Measurements from ENCODE around the gene GRIK2.

The GRIK2 gene

GRCh38 chr6:101682937-101683336, 289.4 kb downstream of the GRIK2 start:
- H3K4me3 ChIP-seq (ENCODE audit: low read length) = no peak overlapping the region
- TF ChIP-seq, protein P1, sequence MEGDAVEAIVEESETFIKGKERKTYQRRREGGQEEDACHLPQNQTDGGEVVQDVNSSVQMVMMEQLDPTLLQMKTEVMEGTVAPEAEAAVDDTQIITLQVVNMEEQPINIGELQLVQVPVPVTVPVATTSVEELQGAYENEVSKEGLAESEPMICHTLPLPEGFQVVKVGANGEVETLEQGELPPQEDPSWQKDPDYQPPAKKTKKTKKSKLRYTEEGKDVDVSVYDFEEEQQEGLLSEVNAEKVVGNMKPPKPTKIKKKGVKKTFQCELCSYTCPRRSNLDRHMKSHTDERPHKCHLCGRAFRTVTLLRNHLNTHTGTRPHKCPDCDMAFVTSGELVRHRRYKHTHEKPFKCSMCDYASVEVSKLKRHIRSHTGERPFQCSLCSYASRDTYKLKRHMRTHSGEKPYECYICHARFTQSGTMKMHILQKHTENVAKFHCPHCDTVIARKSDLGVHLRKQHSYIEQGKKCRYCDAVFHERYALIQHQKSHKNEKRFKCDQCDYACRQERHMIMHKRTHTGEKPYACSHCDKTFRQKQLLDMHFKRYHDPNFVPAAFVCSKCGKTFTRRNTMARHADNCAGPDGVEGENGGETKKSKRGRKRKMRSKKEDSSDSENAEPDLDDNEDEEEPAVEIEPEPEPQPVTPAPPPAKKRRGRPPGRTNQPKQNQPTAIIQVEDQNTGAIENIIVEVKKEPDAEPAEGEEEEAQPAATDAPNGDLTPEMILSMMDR (conservative IDR thresholded peaks at IDR 0.05; ENCODE audit: low read depth, low read length) = no peak
- no peak for DNase-seq (ENCODE audit: low read depth)

GRCh38 chr6:101683884-101684283, 290.4 kb downstream of the GRIK2 start:
- H3K4me3 ChIP-seq (ENCODE audit: low read length) = no peak overlapping the region
- TF ChIP-seq, protein P1 (conservative IDR thresholded peaks at IDR 0.05; ENCODE audit: low read depth, low read length) = no peak
- DNase-seq (ENCODE audit: low read depth) = no peak

- TF ChIP-seq, protein P1 (conservative IDR thresholded peaks at IDR 0.05; ENCODE audit: low read depth, low read length) = no peak
- no peak for DNase-seq (ENCODE audit: low read depth)
- no peak overlapping the region for H3K4me3 ChIP-seq (ENCODE audit: low read length)
Observed at GRCh38 chr6:101686653-101687052, 293.1 kb downstream of the GRIK2 start.

DNA sequence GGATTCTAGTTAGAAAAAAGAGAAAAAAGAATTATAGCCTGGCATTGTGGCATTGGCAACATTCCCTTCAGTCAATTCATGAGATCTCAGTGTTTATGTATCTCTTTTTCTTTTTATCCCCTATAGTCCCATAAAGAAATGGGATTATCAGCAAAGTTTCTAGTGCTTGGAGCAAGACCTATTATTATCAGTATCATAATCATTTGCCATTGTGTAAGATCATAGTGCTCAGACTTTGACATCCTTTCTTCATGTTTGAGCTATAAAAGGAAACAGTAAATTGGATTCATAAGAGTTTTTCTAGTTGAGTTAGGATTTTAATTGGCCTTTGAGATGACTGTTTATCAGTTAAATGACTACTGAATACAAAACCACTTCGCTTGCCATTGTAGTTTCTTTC, 295.6 kb downstream of the GRIK2 start:
- H3K4me3 ChIP-seq (ENCODE audit: low read length) = no peak overlapping the region
- DNase-seq (ENCODE audit: low read depth) = no peak
- TF ChIP-seq, protein P1 (conservative IDR thresholded peaks at IDR 0.05; ENCODE audit: low read depth, low read length) = no peak

GRCh38 chr6:101689695-101690094, 296.2 kb downstream of the GRIK2 start:
- H3K4me3 ChIP-seq (ENCODE audit: low read length) = no peak overlapping the region
- TF ChIP-seq, protein P1 (conservative IDR thresholded peaks at IDR 0.05; ENCODE audit: low read depth, low read length) = no peak
- DNase-seq (ENCODE audit: low read depth) = no peak

GRCh38 chr6:101700655-101701054, 307.1 kb downstream of the GRIK2 start:
- TF ChIP-seq, protein P1 (conservative IDR thresholded peaks at IDR 0.05; ENCODE audit: low read depth, low read length) = no peak
- DNase-seq (ENCODE audit: low read depth) = no peak
- H3K4me3 ChIP-seq (ENCODE audit: low read length) = no peak overlapping the region

- TF ChIP-seq, protein P1 (conservative IDR thresholded peaks at IDR 0.05; ENCODE audit: low read depth, low read length) = no peak
- DNase-seq (ENCODE audit: low read depth) = no peak
Observed at GRCh38 chr6:101703311-101703710, 309.8 kb downstream of the GRIK2 start.

More at GRCh38 chr6:101703311-101703710, 309.8 kb downstream of the GRIK2 start:
- H3K4me3 ChIP-seq (ENCODE audit: low read length) = no peak overlapping the region
